Glutamatergic neuron (in vitro differentiated cells): ENCODE data around the gene DGKI. TPM values are rescaled to one million over a fixed set of nuclear protein-coding genes. Genes with fewer than 3 reads are reported as not detected.

Experiments used
- DNase-seq: peaks from one replicate; pipeline ENCODE4 v3.0.0; 2022
- H3K27ac Mint-ChIP-seq: one replicate; pipeline ENCODE4 v1.8.0; 2020; ENCODE audit warnings: mild to moderate bottlenecking, mixed read lengths, inconsistent platforms; ENCODE audit not compliant: unreplicated experiment
- H3K27me3 Mint-ChIP-seq: one replicate; pipeline ENCODE4 v1.8.0; 2020; ENCODE audit warnings: mild to moderate bottlenecking, moderate library complexity, mixed read lengths, inconsistent platforms; ENCODE audit not compliant: unreplicated experiment
- H3K36me3 Mint-ChIP-seq: one replicate; pipeline ENCODE4 v1.8.0; 2020; ENCODE audit warnings: mild to moderate bottlenecking, mixed read lengths, inconsistent platforms; ENCODE audit not compliant: unreplicated experiment
- H3K4me1 Mint-ChIP-seq: one replicate; pipeline ENCODE4 v1.8.0; 2020; ENCODE audit warnings: mild to moderate bottlenecking, low read depth, mixed read lengths, inconsistent platforms; ENCODE audit not compliant: unreplicated experiment
- H3K4me3 Mint-ChIP-seq: one replicate; pipeline ENCODE4 v1.8.0; 2020; ENCODE audit warnings: mild to moderate bottlenecking, mixed read lengths, inconsistent platforms; ENCODE audit not compliant: unreplicated experiment
- H3K9me3 Mint-ChIP-seq: one replicate; pipeline ENCODE4 v1.8.0; 2020; ENCODE audit warnings: mild to moderate bottlenecking, moderate library complexity, mixed read lengths, inconsistent platforms; ENCODE audit not compliant: unreplicated experiment
- total RNA-seq: library from RNA; stranded (reverse); fragmentation: NEBNext Ultra II Directional; extraction: Animal tissue kit (Norgen Biotek cat#: 25700); gene quantifications from one replicate; pipeline ENCODE4 v1.2.1, GENCODE V29; 2021; ENCODE audit not compliant: unreplicated experiment
- TF ChIP-seq, protein P1 (sequence below): fragments of 200-600 bp; sonication (generic); IDR thresholded peaks from one replicate; pipeline ENCODE4 v1.5.0; 2021; ENCODE audit not compliant: partially characterized antibody, unreplicated experiment

The DGKI gene
- total RNA-seq, 1 donor from 2014 or later = 19.4 TPM

DNA sequence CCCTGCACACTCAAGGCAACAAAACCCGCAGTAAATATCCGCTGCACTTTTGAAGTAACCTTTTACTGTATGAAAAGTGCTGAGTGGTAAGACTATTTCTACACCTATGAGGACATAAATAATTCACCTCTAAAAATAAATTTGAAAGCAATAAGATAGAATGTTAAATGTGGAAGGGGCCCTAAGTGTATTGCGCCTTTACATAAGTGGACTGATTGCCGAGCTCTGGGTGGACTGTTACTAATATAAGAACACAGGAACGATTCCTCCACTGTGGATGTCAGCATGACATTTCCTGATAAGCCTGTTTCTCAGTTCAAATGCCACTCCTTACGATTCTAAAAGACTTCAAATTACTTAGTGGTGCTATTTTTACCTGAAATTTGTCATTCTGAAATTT is 311.2 kb downstream of the DGKI start:
- H3K9me3 Mint-ChIP-seq = no peaks in the 10 kb centered on the region
- no peak overlapping the region for H3K27ac Mint-ChIP-seq
- H3K36me3 Mint-ChIP-seq = no peaks in the 10 kb centered on the region
- H3K4me1 Mint-ChIP-seq = peaks cover 2% of the 10 kb centered on the region
- no peak overlapping the region for H3K4me3 Mint-ChIP-seq
- TF ChIP-seq, protein P1, sequence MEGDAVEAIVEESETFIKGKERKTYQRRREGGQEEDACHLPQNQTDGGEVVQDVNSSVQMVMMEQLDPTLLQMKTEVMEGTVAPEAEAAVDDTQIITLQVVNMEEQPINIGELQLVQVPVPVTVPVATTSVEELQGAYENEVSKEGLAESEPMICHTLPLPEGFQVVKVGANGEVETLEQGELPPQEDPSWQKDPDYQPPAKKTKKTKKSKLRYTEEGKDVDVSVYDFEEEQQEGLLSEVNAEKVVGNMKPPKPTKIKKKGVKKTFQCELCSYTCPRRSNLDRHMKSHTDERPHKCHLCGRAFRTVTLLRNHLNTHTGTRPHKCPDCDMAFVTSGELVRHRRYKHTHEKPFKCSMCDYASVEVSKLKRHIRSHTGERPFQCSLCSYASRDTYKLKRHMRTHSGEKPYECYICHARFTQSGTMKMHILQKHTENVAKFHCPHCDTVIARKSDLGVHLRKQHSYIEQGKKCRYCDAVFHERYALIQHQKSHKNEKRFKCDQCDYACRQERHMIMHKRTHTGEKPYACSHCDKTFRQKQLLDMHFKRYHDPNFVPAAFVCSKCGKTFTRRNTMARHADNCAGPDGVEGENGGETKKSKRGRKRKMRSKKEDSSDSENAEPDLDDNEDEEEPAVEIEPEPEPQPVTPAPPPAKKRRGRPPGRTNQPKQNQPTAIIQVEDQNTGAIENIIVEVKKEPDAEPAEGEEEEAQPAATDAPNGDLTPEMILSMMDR = no peak
- DNase-seq = no peak
- no peaks in the 10 kb centered on the region for H3K27me3 Mint-ChIP-seq

DNA sequence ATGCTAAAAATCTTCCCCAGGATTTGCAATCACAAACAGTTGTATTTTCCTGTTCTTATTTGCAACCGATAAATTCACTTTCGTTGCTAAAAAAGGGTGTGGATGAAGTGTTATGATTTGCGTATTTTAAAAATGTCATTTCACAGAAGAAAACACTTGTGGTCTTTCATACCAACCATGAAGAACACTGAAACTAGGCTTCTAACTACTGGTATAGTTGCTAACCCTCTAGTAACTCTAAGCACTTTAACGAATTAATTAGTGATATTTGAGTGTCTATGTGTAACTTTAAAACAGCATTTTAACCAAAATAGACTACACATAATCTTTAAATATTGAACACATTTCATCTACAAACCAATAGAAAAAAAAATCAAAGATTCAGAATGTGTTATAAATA is 315.1 kb downstream of the DGKI start:
- Mint-ChIP-seq H3K4me1 (no peaks in the 10 kb centered on the region), H3K27ac (no peak overlapping the region), H3K9me3 (no peaks in the 10 kb centered on the region), H3K4me3 (no peak overlapping the region), H3K36me3 (no peaks in the 10 kb centered on the region), H3K27me3 (no peaks in the 10 kb centered on the region)
- DNase-seq = no peak
- TF ChIP-seq, protein P1 = no peak

DNA sequence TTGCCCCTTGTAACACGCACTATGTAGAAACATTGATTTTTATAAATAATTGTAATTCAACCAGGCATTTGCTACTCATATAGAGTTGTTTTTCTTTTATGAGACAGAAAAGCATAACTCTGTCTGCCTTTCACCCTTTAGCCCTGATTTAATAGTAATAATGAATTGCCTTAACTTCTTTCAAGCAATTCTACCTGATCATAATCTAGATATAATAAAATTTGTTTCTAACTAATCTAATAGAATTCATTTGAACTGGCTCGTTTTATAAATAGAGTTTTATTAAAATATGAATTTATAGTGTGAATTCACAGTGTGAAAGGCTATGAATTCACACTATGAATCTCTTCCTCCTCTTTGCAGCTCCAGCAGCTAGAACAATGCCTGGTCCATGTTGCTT is 319.1 kb downstream of the DGKI start:
- no peaks in the 10 kb centered on the region for H3K36me3 Mint-ChIP-seq
- H3K27me3 Mint-ChIP-seq = peaks cover 2% of the 10 kb centered on the region
- no peak overlapping the region for H3K4me3 Mint-ChIP-seq
- no peaks in the 10 kb centered on the region for H3K4me1 Mint-ChIP-seq
- TF ChIP-seq, protein P1 = no peak
- no peak for DNase-seq
- peaks cover 2% of the 10 kb centered on the region for H3K9me3 Mint-ChIP-seq
- no peak overlapping the region for H3K27ac Mint-ChIP-seq

DNA sequence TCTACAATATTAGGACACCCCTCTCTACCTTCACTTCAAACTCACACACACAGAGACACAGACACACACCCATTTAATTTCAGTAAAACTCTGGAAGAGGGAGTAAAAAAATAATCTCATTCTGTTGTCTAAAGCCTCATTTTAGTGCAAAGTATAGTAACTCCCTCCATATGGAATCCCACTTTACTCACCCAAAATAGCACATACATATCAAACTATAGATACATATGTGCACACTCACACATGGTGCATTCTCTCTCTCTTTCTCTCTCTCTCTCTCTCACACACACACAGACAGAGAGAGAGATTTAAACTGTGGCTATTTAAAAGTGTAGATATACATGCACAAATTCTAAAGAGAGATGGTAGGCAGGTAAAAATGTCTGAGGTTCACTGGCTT is 323.6 kb downstream of the DGKI start:
- H3K4me1 Mint-ChIP-seq = no peaks in the 10 kb centered on the region
- DNase-seq = no peak
- peaks cover 2% of the 10 kb centered on the region for H3K27me3 Mint-ChIP-seq
- no peak overlapping the region for H3K27ac Mint-ChIP-seq
- peaks cover 2% of the 10 kb centered on the region for H3K9me3 Mint-ChIP-seq
- no peaks in the 10 kb centered on the region for H3K36me3 Mint-ChIP-seq
- TF ChIP-seq, protein P1 = no peak
- no peak overlapping the region for H3K4me3 Mint-ChIP-seq

DNA sequence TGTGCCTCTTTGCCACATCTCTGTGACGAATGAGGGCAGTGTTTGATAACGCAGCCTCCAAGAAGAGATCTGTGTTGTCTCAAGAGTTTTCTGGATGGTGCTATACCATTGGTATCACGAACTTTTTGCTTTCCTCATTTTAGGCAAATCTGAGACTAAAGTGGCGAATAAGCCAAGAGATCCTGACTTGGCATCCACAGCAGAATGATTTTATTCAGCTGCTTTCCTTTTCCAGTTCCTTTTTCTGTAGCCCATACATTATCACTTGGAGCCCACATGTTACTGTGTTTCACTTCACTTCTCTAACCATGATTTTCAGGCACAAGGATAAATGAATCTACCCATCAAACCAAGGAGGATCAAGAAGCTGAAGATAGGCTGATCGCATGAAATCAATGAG is 325.3 kb downstream of the DGKI start:
- TF ChIP-seq, protein P1 = no peak
- H3K27ac Mint-ChIP-seq = no peak overlapping the region
- peaks cover 2% of the 10 kb centered on the region for H3K27me3 Mint-ChIP-seq
- peaks cover 2% of the 10 kb centered on the region for H3K9me3 Mint-ChIP-seq
- no peaks in the 10 kb centered on the region for H3K36me3 Mint-ChIP-seq
- no peak for DNase-seq
- no peaks in the 10 kb centered on the region for H3K4me1 Mint-ChIP-seq
- H3K4me3 Mint-ChIP-seq = no peak overlapping the region
